ENCODE data around the gene WASL. TPM values are rescaled to one million over a fixed set of nuclear protein-coding genes. Genes with fewer than 3 reads are reported as not detected.

Gene WASL
- total and polyA plus RNA-seq, 10 of the 15 experiments (the other 5 are each of a cell fraction or from before 2014, with no cell fraction given): 2.0 to 6.4 (median 3.5) TPM

GRCh38 chr7:123669485-123669884, 79.3 kb downstream of the WASL start:
- Histone ChIP-seq H4K20me1 (ENCODE audit: control insufficient read depth, insufficient read depth) (no peaks in the 10 kb centered on the region), H3K36me3 (ENCODE audit: control insufficient read depth in 2 of 2, insufficient read depth in 2 of 2, low read length in 1 of 2) (no peaks in the 10 kb centered on the region), H3K27me3 (replicated peaks in 1 of 2; ENCODE audit: control insufficient read depth in 2 of 2, insufficient read depth in 2 of 2, low read length in 1 of 2) (no peaks in the 10 kb centered on the region), H3K27ac (ENCODE audit: control insufficient read depth, insufficient read depth) (no peak overlapping the region), H2AFZ (ENCODE audit: control insufficient read depth, low read depth, low read length) (no peak overlapping the region), H3K4me1 (ENCODE audit: control insufficient read depth, insufficient read depth, low read length) (no peaks in the 10 kb centered on the region), H3K4me3 (no peak overlapping the region), H3K79me2 (ENCODE audit: control insufficient read depth, insufficient read depth, low read length) (no peaks in the 10 kb centered on the region), H3K9ac (ENCODE audit: control insufficient read depth, insufficient read depth, low read length) (no peak overlapping the region), H3K4me2 (ENCODE audit: control insufficient read depth, insufficient read depth) (no peak overlapping the region), H3K9me3 (replicated peaks; ENCODE audit: control insufficient read depth, insufficient read depth, low read length) (no peaks in the 10 kb centered on the region)
- ATAC-seq (no peak), DNase-seq (ENCODE audit: low read depth, low spot score) (no peak), FAIRE-seq (no peak)
- ChIA-PET SMC1A (ENCODE audit: uncharacterized antibody, unreplicated experiment) (no interaction called here), RAD21 (ENCODE audit: unreplicated experiment) (no interaction called here), POLR2A (no interaction called here), CTCF (interaction anchor here (0.6 to 1.4 kb wide), 3 partner anchors 32 to 297 kb away, joined by 3 to 4 read pairs (median 3); no protein-coding TSS in a partner anchor)
- in situ Hi-C loops (cut with MboI) (no loop called here), intact Hi-C loops (cut with micrococcal nuclease; ENCODE audit: unreplicated experiment) (no loop called here)
- no peak for TF ChIP-seq PML (IDR thresholded peaks at IDR 0.05; ENCODE audit: low read length)
- TF ChIP-seq IKZF1 (conservative IDR thresholded peaks at IDR 0.05): no peak
- no peak for TF ChIP-seq CHD4 (IDR thresholded peaks at IDR 0.05)
- no peak for TF ChIP-seq EZH2 (IDR thresholded peaks at IDR 0.05; ENCODE audit: borderline replicate concordance, control insufficient read depth, low read depth, low read length)
- TF ChIP-seq MAX (IDR thresholded peaks at IDR 0.05; ENCODE audit: low read depth, low read length): no peak
- no peak for TF ChIP-seq TBL1XR1 (IDR thresholded peaks at IDR 0.05; ENCODE audit: low read depth, low read length)
- TF ChIP-seq PAX8 (IDR thresholded peaks at IDR 0.05): no peak
- no peak for TF ChIP-seq ATF3 (IDR thresholded peaks at IDR 0.05; ENCODE audit: borderline replicate concordance, extremely low read depth, low read depth, low read length)
- WGBS (ENCODE audit: insufficient coverage, insufficient replicate concordance, low lambda C conversion rate, missing lambda C conversion rate): 75% methylated on average over 7 of the region's 7 CpGs
- BruUV-seq (replicated peaks): no TSS peak
